ENCODE results near the gene PHYHD1.
"Not testable (repeated sequence)": the region's sequence is repeated elsewhere in the genome, so short reads cannot be mapped to it uniquely, and the experiment has no call there.

Gene PHYHD1

DNA sequence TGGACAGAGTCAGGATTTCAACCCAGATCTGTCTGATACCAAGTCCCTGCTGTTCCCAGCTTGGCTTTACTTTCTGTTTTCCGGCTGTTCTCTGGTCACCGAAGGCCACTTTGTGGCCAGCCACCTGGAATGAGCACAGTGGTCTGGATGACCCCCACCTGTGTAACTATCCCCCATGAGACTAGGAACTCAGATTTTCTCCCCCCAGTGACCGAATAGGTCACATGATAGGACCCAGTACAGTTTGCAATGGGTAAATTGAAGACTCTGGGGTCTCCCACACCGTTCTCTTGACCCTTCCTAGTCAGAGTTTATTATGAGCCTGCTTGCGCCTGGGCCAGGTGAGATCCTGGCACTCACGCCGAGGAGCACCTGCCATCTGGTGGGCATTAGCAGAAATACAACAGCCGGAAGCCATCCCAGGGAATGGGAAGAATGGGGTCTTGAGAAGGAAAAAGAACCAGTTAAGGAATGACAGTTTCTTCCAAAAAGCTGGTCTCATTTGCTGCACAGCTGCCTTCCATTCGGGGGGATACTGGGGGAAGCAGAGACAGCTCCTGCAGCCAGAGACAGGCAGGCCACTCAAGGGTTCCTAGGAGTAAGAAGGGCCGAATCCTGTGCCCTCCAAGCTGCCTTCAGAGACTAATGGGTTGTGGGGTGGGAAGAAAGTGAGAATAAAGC, 7.1 kb downstream of the PHYHD1 start:
- peak; percentile 46 for DNase-seq

DNA sequence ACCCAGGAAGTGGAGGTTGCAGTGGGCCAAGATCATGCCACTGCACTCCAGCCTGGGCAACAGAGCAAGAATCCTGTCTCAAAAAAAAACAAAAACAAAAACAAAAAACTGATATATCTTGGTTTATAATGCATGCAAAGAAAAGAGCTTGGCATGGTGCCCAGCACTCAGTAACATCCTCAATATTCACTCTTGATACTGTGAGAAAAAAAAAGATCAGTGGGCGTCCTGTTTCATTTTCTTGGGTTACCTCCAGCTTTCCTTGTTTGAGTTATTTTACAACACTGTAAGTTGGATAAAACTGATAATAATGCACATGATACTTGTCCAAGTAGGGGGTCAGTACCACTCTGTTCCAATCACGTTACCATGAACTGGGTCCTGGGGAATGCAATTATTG, 7.8 kb downstream of the PHYHD1 start:
- DNase-seq: no peak

DNA sequence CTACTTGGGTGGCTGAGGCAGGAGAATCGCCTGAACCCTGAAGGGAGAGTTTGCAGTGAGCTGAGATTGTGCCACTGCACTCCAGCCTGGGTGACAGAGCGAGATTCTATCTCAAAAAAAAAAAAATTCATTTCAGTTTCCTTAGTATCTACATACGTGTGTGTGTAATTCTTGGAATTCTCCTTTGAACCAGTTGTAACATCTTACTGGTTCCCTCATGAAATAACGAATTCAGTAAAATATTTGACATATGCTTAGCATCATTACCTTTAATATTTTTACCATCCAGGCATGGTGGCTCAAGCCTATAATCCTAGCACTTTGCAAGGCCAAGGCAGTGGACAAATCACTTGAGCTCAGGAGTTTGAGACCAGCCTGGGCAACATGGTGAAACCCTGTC, 8.8 kb downstream of the PHYHD1 start:
- no peak for DNase-seq

DNA sequence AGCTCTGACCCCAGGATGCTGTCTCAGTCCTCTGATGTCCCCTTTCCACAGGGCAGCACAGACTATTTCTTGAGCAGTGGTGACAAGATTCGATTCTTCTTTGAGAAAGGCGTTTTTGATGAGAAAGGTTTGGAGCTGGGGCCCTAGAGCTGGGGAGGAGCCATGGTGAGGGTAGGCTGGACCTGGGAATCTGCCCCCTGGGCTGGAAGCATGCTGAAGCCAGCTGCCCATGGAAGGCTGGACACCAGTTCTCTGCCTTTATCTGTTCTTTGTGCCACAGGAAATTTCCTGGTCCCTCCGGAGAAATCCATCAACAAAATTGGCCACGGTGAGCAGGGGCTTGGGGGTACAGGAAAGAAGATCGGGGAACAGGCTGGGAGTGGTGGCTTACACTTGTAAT, 12.9 kb downstream of the PHYHD1 start:
- no peak for DNase-seq

DNA sequence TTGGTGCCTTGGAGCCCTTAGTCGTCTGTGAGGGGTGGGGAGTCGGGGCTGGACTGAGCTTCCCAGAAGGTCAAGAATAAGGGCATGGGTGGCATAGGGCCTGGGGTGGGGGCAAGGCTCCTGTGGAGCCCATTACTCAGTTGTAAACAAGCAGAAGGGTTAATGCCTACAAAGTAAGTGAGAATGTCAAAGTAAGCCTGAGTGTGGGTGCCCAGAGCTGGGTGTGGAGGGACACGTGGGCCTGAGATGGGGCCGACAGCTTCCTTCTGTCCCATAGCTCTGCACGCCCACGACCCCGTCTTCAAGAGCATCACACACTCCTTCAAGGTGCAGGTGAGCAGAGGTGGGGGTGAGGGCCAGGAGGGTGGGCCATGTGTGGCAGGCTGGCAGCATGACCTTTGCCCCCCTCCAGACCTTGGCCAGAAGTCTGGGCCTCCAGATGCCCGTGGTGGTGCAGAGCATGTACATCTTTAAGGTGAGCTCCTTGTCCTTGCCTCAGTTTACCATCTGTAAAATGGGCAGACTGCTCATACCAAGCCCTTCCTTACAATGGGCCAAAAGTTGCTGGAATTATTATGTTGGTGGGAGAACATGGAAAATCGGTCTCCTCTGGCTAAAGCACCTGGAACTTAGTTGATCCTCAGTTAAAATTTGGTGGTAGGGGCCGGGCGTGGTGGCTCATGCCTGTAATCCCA, 15.5 kb downstream of the PHYHD1 start:
- no peak for DNase-seq

DNA sequence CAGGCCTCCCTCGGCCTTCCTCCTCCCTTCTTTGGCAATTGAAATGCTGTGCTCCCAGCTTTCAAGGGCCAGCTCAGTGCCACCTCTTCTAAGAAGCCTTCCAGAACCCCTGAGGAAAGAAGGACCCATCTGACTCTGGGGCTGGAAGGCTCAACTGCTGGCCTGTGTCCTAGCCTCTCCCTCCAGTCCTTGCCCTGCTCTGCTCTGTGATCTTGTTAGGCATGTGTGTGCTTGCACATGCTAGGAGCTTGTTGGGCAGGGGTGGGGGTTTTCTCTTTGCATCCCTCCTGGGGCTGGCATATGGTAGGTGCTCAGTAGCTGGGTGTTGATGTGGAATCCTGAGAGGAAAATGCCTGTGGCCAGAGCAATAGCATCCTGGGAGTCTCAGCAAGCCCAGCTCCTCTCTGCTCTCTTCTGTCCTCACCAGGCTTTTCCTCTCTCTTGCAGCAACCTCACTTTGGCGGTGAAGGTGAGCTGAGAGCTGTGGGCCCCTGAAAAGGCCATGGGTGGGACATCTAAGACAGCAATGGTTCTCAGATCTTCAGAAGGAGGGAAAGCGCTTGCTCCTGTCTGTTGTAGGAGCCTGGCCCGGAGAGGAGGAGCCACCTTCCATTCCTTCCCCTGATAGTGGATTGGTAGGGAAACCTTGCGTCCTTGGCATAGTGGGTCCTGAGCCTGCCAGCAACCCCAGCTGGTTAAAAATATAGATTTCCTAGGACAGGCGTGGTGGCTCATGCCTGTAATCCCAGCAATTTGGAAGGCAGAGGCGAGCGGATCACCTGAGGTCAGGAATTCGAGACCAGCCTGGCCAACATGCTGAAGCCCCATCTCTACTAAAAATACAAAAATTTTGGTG, 16.8 kb downstream of the PHYHD1 start:
- no peak for DNase-seq

DNA sequence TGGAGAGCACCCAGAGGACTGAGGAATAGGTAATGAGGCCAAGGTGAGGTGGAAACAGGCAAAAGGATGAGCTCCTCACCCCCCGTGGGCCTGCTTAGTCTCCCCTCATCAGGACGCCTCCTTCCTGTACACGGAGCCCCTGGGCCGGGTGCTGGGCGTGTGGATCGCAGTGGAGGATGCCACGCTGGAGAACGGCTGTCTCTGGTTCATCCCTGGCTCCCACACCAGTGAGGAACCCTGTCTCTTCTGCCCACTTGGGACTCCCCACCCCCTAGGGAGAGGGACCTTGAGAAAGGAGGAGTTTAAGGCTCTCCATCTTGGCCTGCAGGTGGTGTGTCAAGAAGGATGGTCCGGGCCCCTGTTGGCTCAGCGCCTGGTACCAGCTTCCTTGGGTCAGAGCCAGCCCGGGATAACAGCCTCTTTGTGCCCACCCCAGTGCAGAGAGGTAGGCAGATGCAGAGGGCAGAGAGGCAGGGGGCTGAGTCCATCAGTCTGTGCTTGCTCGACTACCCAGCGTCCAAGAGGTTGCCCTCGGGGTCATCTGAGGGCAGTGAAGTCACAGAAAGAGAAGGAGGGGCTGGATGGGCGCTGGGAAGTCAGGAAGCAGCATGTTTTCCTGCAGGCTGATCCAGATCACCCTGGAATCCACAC, 19.6 kb downstream of the PHYHD1 start:
- DNase-seq: no peak

DNA sequence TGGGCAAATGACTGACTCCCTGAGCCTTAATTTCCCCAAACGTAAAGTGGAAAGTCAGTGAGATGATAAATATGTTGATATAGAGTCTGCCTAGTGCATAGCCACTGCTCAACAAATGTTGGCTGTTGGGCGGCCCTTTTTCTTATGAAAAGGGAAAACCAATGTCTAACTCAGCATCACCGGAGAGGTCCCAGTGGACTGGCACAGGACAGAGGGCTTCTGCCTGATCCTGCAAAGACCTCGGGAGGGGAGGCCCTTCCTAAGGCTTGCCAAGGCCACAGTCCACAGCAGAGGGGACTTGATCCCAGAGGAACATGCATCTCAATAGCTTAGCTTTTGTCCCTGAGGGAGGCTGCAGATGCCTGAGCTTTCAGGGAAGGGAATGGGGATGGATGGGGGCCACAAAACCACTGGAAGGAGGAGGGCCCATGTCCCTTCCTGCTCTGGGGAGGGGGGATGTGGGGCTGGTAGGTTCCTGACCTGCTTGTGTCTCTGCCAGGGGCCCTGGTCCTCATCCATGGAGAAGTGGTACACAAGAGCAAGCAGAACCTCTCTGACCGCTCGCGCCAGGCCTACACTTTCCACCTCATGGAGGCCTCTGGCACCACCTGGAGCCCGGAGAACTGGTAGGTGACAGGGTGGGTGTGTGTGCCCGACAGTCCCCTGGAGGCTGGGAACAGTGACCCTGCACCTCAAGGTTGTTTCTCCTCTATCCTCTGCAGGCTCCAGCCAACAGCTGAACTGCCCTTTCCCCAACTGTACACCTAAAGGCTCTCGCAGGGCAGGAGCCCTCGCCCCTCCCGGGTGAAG, 20.4 kb downstream of the PHYHD1 start:
- no peak for DNase-seq

DNA sequence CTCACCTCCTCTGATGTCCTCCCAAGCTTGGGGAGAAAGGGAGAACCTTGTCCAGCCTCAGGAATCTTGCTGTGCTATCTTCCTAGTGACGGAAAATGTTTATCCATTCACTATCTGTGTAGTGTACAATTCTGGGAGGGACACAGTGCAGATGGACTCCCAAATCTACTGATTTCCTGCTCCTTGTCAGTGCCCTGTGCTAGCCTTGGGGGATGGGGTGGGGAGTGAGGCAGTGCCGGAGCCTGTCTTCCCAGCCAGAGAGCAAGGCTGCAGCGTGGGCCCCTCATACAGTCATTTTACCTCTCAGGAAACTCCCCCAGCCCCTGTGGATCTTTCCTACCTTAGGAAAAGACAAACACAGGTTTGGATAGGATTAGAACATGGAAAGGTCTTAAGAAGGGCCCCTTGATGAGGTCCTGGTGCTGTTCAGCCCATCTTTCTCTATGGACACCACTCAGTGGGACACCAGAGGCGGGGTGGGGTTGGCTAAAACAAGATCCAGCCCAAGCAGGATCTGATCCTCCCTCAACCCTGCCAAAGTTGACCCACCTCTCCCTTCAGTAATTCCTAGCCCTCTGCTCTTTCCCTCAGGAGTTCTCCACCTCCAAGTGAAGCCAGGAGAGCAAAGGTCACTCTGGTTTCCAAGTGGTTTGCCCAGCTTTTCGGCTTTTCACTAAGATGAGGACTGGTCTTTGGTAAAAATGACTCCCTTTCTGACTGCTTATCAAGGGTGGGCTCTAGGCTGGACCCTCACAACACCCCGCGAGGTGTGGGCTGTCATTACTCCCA, 23.2 kb downstream of the PHYHD1 start:
- no peak for DNase-seq

DNA sequence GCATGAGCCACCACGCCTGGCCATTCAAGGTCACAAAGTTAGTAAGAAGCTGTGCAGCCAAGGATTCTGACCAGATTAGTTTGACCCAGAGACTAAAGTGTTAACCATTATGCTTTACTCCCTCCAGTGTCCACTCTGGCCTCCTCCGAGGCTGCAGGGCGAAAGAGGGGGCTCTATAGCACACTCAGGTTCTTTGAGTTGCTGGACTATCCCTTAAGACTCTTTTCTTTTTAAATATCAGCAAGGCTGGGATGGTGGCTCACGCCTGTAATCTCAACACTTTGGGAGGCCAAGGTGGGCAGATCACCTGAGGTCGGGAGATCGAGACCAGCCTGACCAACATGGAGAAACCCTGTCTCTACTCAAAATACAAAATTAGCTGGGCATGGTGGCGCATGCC, 24.2 kb downstream of the PHYHD1 start:
- DNase-seq: not testable (repeated sequence)

DNA sequence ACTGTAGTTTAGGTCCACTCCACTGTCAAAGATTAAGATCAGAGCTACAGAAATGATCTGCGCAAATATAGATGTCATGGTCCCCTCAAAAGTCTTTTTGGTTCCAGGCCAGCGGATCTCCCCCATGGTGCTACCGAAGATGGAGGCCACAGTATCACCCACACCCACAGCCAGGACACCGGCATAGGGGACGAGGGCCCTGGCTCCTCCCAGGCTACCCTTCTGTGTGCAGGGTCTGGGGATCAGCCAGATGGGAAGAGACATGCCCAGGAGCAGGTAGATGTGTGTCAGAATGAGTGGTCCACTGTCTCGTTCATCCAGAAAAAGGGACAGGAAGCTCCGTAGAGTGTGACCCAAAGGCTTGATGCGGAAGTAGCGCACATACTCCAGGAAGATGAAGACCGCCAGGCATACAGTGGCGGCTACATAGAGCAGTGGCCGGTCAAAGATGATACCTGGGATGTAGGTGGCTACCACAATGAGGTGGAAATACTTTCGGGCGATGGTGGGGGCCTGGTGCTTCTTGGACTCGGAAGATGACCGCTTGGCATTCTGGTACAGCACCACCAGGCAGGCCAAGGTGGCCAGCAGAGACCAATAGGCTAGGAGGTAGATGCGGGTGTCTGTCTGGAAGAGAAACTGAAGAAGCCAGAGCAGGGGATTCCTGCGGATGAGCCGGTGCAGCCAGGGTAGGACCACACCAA, 25.2 kb downstream of the PHYHD1 start:
- no peak for DNase-seq

DNA sequence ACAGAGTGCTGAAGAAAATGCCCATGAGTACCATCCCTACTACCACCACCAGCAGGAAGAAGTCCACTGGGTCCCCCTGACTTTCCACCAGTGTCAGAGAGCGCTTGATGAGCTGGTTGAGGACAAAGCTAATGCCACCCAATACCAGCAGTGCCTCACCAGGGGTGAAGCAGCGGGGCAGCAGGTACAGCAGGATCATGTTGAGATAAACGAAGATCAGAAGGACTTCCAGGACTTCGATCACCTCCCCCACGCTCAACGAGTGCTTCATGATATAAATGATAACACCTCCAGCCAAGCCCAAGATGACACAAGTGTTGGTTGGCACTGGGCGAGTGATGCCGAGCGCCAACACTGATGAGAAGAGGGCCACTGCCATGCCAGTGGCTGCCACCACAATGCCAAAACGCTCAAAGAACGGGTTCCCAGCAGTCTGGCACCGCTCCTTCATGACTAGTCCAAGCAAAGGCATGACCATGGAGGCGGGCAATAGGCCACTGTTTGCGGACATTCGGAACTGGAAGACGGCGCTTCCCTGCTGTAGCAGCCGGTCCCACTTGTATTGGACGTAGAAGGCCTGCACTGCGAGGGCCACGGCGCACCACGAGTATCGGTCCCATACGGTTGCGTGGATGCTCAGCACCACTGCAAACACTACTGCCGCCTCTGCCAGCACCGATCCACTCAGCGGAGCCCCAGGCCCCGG, 25.9 kb downstream of the PHYHD1 start:
- no peak for DNase-seq

DNA sequence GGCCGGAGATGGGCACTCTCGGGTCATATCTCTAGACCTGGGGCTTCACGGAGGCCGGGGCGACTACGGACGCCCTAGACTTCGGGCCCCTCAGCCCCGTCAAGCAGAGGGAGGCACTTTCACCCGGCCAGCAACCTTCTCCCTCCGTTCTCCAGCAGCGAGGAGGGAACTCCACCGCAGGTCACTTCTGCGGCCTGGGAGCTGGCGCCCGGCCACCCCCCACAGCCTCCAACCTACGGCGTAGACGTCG, 26.4 kb downstream of the PHYHD1 start:
- no peak for DNase-seq

DNA sequence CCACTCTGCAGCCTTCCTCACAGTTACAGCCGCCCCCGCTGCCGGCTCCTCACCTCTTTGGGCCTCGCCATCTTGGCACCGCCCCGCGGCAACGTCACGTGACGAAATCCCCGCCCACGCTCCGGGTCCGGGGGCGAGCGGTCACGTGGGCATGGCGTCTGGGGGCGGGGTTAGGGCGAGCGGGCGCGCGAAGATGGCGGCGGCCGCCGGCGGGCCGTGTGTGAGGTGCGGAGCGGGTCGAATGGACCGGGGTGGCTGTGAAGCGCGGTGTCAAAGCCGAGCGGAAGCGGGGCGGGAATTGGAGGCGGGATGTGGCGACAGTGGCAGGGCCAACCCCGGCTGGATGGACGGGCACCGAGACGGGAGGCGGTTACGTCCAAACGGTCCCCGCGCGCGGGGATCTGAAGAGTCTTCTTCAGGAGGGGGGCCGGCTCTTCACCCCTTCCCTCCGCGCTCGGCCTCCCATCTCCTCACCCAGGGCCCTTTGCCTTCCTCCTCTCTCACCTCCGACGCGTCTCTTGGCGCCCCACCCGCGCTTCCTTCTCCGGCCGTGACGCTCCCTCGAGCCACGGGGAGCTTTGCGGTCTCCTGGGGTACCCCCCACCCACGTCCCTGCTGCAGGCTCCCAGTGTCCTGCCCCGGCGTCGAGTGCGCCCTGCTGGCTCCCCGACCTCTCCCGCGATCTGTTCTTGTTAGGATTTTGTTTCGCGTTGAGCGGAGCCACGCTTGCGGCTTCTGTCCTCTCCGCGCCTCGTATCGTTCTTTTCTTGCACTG, 26.9 kb downstream of the PHYHD1 start, which contains the start of the genes DOLK and NUP188:
TSS of gene DOLK (minus strand) at position 77 of the 775 bp plus-strand sequence. CDS start 300 bp downstream, outside the sequence.
TSS of gene NUP188 (plus strand) at position 173 of the 775 bp plus-strand sequence. CDS start at position 194, 21 bp downstream.
- peak; percentile 95 for DNase-seq

DNA sequence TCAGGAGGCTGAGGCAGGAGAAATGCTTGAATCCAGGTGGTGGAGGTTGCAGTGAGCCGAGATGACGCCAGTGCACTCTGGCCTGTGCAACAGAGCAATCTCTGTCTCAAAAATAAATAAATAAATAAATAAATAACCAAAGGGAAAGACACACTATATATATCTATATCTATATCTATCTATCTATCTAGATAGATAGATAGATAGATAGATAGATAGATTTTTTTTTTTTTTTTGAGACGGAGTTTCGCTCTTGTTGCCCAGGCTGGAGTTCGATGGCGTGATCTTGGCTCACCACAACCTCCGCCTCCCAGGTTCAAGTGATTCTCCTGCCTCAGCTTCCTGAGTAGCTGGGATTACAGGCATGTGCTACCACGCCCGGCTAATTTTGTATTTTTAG, 40.6 kb downstream of the PHYHD1 start:
- DNase-seq: not testable (repeated sequence)

DNA sequence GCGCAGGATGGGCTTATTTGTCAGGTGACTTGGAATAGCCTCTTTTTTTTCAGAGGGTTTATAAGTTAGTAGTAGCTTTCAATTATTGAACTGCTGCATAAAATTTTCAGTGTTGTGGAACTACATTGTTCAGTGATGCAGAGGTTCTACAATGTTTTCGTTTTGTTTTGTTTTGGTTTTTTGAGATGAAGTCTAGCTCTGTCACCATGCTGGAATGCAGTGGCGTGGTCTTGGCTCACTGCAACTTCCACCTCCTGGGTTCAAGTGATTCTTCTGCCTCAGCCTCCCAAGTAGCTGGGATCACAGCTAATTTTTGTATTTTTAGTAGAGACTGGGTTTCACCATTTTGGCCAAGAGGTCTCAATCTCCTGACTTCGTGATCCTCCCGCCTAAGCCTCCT, 48.7 kb downstream of the PHYHD1 start:
- DNase-seq: no peak

DNA sequence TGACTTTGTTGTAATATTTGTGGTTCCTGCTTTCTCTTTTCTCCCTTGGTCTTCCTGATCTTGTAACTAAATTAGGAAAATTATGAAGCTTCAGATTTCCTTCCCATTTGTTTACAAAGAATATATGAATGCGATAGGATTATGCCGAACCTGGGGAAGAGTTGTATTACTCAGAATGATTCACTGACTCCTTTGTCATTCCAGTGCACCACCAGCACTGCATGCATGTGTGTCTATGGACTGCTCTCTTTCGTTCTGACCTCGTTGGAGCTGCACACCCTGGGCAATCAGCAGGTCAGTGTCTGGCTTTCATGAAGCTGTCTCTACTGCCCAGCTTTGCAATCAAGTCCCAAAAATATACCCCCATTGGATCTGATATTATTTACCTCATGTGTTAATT, 52.2 kb downstream of the PHYHD1 start:
- no peak for DNase-seq

DNA sequence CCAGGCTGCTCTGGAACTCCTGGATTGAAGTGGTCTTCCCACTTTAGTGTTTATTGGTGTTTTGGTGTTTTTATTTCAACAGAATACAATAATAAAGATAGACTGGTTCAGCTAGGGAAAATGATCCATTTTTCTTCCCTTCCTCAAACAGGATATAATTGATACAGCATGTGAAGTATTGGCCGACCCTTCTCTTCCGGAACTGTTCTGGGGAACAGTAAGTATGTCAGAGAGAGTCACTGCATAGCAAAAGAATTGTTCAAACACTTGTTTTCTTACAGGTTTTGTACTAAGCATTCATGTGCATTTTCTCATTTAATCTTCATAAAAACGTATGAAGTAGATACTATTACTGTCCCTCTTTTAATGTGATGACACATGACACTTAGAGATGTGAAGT, 58.3 kb downstream of the PHYHD1 start:
- DNase-seq: no peak

DNA sequence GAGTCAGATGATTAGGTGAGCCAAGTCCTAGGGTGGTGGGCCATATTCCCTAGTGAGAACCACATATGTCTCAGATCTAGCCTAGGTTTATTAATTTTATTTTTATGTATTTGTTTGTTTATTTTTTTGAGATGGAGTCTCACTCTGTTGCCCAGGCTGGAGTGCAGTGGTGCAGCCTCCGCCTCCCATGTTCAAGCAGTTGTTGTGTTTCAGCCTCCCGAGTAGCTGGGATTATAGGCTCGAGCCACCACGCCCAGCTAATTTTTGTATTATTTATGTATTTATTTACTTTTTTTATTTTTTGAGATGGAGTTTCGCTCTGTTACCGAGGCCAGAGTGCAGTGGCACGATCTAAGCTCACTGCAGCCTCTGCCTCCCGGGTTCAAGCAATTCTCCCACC, 62.8 kb downstream of the PHYHD1 start:
- DNase-seq: no peak

DNA sequence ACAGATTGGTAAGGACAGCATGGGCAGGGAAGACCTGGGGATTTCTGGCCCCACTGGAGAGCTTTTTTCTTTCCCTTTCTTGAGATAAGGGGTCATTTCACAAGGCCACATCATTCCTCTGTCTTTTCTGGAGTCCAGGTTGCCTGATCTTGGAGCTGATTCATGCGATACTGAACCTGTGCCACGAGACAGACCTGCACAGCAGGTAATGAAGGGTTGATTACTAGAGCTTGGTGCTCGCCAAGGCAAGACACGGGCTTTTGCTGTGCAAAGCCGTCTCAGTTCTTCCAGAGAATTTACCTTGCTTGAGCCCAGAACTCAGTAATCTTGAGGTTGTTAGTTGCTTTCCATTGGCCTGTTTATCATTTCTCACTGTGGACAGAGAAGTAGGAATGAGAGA, 65.9 kb downstream of the PHYHD1 start:
- DNase-seq: no peak

Data from CD4-positive, alpha-beta T cell treated with Interleukin-15 for 1 hour (primary cell).